LNCaP clone FGC (cell line): Measurements from ENCODE around the gene ERV3-1.

Source experiments
- DNase-seq: peaks from one replicate; pipeline ENCODE4 v3.0.0-alpha.2; 2011; ENCODE audit warnings: low read depth
- H3K4me3 ChIP-seq: 2 replicates; pipeline ENCODE4 v1.5.1; 2011; ENCODE audit warnings: mild to moderate bottlenecking, low read depth, low read length, control low read depth
- CTCF ChIP-seq: IDR thresholded peaks from 2 replicates; pipeline ENCODE4 v1.5.1; 2012; ENCODE audit warnings: mild to moderate bottlenecking; ENCODE audit not compliant: control insufficient read depth, insufficient read depth; ENCODE audit errors: extremely low read depth

The ERV3-1 gene

GRCh38 chr7:64997927-64998391, 8.5 kb downstream of the ERV3-1 start:
- DNase-seq, result peak; percentile 57
- H3K4me3 ChIP-seq, result no peak overlapping the region; the same call in 1 of the 2 replicates
- no peak for TF ChIP-seq CTCF

DNA sequence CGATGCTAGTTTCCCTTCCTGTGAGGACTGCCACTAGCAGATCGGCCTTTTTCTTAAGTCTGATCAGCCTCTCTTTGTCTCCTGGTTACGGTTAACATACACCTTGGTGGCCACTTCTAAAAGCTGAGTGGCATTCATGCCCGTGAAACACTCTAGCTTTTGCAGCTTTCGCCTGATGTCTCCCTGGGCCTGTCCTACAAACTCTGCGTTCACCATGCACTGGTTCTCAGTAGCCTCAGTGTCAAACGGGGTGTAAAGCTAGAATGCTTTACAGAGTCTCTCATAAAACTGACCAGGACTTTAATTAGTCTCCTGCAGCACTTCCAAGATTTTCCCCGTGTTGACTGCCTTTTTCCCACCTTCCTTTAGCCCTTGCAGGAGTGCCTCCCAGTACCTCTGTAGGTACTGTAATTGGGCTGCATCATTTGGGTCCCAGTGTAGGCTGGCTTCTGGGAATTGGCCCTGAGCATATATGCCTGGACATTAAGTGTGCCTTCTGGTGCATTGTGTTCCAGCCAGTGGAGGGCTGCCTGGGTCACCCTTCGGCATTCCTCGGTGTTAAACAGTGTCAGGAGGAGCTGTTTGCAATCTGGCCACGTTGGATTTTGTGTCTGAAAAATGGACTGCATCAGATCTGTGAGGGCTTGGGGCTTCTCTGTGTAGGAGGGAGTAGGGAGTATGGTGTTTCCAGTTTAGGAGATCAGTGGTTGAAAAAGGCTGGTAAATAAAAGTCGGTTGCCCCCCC, 9.2 kb downstream of the ERV3-1 start:
- TF ChIP-seq CTCF, result no peak
- H3K4me3 ChIP-seq, result no peak overlapping the region
- DNase-seq, result no peak

- DNase-seq, result no peak
- no peak overlapping the region for H3K4me3 ChIP-seq
- no peak for TF ChIP-seq CTCF
Observed at GRCh38 chr7:64996305-64996704, 10.2 kb downstream of the ERV3-1 start.

DNA sequence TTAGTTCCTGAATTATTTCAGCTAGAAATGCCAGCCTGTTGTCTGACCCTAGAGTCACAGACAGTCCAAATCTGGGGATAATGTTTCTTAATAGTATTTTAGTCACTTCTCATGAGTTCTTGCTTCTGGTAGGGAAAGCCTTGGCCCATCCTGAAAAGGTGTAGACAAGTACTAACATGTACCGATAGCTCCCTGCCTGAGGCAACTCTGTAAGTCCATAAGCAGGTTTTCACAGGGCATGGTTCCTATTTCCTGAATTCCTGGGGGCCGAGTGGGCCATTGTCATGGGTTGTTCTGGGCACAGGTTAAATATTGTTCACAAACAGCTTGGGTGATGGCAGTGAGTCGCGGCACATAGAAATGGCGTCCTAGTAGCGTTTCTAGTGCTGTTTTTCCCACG, 12.6 kb downstream of the ERV3-1 start:
- no peak for DNase-seq
- TF ChIP-seq CTCF, result no peak
- no peak overlapping the region for H3K4me3 ChIP-seq

DNA sequence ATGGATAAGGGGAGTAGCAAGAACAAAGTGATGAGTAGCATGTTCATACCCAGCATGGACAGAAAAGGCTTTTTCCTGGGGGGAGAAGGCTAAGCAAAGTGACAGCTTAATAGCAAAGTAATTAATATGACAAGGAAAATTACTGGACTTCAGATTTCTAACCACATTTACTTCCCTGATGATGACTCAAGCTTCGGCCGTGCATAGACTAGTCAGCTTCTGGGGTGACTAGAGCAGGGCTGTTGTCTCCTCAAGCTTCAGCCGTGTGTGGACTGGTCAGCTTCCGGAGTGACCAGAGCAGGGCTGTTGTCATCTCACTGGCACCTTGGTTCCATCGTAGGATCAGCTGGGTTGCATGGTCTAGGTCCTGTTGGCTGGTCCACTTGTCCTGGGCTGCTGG, 13.5 kb downstream of the ERV3-1 start:
- no peak for TF ChIP-seq CTCF
- DNase-seq, result no peak
- H3K4me3 ChIP-seq, result no peak overlapping the region

- DNase-seq, result no peak
- TF ChIP-seq CTCF, result no peak
Observed at GRCh38 chr7:64990936-64991335, 15.6 kb downstream of the ERV3-1 start, which contains the start of gene ZNF117. ZNF117 (minus strand) TSS chr7:64991036.

DNA sequence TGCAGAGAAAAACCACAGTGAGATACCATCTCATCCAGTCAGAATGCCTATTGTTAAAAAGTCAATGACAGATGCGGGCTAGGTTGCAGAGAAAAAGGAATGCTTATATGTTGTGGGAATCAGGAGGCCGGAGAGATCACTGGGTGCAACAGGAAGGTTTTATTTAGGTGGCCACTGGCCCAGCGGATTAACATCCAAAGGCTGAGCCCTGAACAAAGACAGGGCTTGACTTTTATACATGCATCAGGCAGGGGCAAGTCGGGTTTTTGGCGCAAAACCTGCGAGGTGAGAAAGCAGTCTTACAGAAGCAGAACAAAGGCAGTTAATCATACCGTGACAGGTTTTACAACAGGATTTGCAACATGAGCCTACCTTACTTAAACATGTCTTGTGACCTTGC, 16.3 kb downstream of the ERV3-1 start:
- DNase-seq, result no peak
- no peak overlapping the region for H3K4me3 ChIP-seq
- no peak for TF ChIP-seq CTCF

More at GRCh38 chr7:64990936-64991335, 15.6 kb downstream of the ERV3-1 start, which contains the start of gene ZNF117:
- H3K4me3 ChIP-seq, result no peak within 1 kb of the TSS
